NT2/D1 (cell line): ENCODE data around the gene SPRR1A.

Experiments used
- YY1 ChIP-seq: IDR thresholded peaks from 2 replicates; pipeline ENCODE4 v1.6.1; 2011; ENCODE audit not compliant: insufficient read length, insufficient read depth
- ZNF274 ChIP-seq: IDR thresholded peaks from 2 replicates; pipeline ENCODE4 v1.6.1; 2011; ENCODE audit warnings: mild to moderate bottlenecking, low read depth, low read length

- TF ChIP-seq YY1, result no peak
- TF ChIP-seq ZNF274, result no peak
Observed at GRCh38 chr1:153035211-153035610, 51.3 kb downstream of the SPRR1A start.
